Chondrocyte (in vitro differentiated cells): ENCODE results near the gene INAFM1. TPM values are rescaled to one million over a fixed set of nuclear protein-coding genes. Genes with fewer than 3 reads are reported as not detected.

ENCODE experiments used
- DNase-seq: peaks from one replicate; pipeline ENCODE4 v3.0.0; 2021; ENCODE audit warnings: mixed read lengths, low spot score
- H3K27ac Mint-ChIP-seq: one replicate; pipeline ENCODE4 v1.8.0; 2021; ENCODE audit warnings: mild to moderate bottlenecking, moderate library complexity, mixed read lengths; ENCODE audit not compliant: unreplicated experiment
- H3K27me3 Mint-ChIP-seq: 2 replicates; pipeline ENCODE4 v1.8.0; 2021; ENCODE audit warnings: low read depth, mixed read lengths
- H3K36me3 Mint-ChIP-seq: 2 replicates; pipeline ENCODE4 v1.8.0; 2021; ENCODE audit warnings: low read depth, mixed read lengths
- H3K4me1 Mint-ChIP-seq: 2 replicates; pipeline ENCODE4 v1.8.0; 2021; ENCODE audit warnings: low read depth, mild to moderate bottlenecking, mixed read lengths
- H3K4me3 Mint-ChIP-seq: one replicate; pipeline ENCODE4 v1.8.0; 2021; ENCODE audit warnings: mild to moderate bottlenecking, moderate library complexity, mixed read lengths; ENCODE audit not compliant: unreplicated experiment
- H3K9me3 Mint-ChIP-seq: 2 replicates; pipeline ENCODE4 v1.8.0; 2021; ENCODE audit warnings: low read depth, mixed read lengths
- CTCF ChIP-seq: fragments of 200-600 bp; sonication (generic); IDR thresholded peaks from 2 replicates; pipeline ENCODE4 v1.5.0; 2021; ENCODE audit warnings: antibody characterized with exemption, mild to moderate bottlenecking, moderate library complexity
- total RNA-seq: library from RNA; stranded (reverse); gene quantifications from 3 replicates; pipeline ENCODE4 v1.2.1, GENCODE V29; 2021

Gene INAFM1
- total RNA-seq, 1 donor from 2014 or later = 28.8 TPM

DNA sequence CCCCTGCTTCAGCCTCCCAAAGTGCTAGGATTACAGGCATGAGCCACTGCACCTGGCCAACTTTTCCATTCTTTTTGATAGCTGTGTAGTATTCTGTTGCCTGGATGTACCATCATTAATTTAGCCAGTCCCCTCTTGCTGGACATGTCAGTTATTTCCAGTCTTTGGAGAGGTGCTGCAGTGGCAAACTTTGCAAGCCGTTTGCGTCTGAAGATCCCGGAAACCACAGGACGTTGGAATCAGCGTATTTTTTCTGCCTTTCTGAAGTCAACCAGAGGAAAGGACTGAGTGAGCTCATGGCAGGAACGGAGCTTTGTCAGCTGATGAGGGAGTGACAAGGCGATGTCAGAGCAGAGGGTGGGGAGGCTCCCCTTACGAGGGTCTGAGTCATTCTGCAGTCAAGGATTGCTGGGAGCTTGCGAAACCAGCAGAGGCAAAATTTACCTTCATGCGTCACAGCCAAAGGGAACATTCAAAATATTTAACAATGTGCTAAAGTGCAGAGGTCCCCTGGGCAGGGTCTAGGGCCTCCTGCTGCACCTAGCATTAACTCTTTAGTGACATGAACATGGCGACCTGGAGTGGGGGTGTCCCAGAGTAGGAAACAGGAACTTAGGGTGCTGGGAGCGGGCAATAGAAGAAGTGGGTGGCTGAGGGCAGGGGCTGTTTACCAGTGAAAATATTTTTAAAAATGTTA lies 40.6 kb downstream of the INAFM1 start:
- H3K27me3 Mint-ChIP-seq = no peaks in the 10 kb centered on the region
- H3K36me3 Mint-ChIP-seq = peaks cover under 1% of the 10 kb centered on the region
- no peak for DNase-seq
- peaks cover 20% of the 10 kb centered on the region for H3K4me1 Mint-ChIP-seq
- peak overlapping the region; percentile 49 for H3K4me3 Mint-ChIP-seq
- TF ChIP-seq CTCF = no peak
- peak overlapping the region; percentile 92 for H3K27ac Mint-ChIP-seq
- H3K9me3 Mint-ChIP-seq = peaks cover 3% of the 10 kb centered on the region

- Mint-ChIP-seq H3K36me3 (peaks cover 6% of the 10 kb centered on the region), H3K4me1 (peaks cover 11% of the 10 kb centered on the region), H3K27me3 (no peaks in the 10 kb centered on the region), H3K27ac (no peak overlapping the region), H3K4me3 (no peak overlapping the region), H3K9me3 (peaks cover 3% of the 10 kb centered on the region)
- DNase-seq = no peak
- TF ChIP-seq CTCF = no peak
Measured at GRCh38 chr19:47316513-47316912, 41.8 kb downstream of the INAFM1 start.

DNA sequence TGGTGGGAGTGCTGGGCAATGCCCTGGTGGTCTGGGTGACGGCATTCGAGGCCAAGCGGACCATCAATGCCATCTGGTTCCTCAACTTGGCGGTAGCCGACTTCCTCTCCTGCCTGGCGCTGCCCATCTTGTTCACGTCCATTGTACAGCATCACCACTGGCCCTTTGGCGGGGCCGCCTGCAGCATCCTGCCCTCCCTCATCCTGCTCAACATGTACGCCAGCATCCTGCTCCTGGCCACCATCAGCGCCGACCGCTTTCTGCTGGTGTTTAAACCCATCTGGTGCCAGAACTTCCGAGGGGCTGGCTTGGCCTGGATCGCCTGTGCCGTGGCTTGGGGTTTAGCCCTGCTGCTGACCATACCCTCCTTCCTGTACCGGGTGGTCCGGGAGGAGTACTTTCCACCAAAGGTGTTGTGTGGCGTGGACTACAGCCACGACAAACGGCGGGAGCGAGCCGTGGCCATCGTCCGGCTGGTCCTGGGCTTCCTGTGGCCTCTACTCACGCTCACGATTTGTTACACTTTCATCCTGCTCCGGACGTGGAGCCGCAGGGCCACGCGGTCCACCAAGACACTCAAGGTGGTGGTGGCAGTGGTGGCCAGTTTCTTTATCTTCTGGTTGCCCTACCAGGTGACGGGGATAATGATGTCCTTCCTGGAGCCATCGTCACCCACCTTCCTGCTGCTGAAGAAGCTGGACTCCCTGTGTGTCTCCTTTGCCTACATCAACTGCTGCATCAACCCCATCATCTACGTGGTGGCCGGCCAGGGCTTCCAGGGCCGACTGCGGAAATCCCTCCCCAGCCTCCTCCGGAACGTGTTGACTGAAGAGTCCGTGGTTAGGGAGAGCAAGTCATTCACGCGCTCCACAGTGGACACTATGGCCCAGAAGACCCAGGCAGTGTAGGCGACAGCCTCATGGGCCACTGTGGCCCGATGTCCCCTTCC lies 45.5 kb downstream of the INAFM1 start:
- no peak overlapping the region for H3K27ac Mint-ChIP-seq
- no peak for TF ChIP-seq CTCF
- H3K9me3 Mint-ChIP-seq = peaks cover under 1% of the 10 kb centered on the region
- H3K27me3 Mint-ChIP-seq = no peaks in the 10 kb centered on the region
- no peak overlapping the region for H3K4me3 Mint-ChIP-seq
- H3K36me3 Mint-ChIP-seq = peaks cover 8% of the 10 kb centered on the region
- H3K4me1 Mint-ChIP-seq = peaks cover 9% of the 10 kb centered on the region
- DNase-seq = peak; percentile 90

GRCh38 chr19:47321630-47322029 lies 46.9 kb downstream of the INAFM1 start:
- H3K27me3 Mint-ChIP-seq = no peaks in the 10 kb centered on the region

More at GRCh38 chr19:47321630-47322029, 46.9 kb downstream of the INAFM1 start:
- no peaks in the 10 kb centered on the region for H3K4me1 Mint-ChIP-seq
- no peak overlapping the region for H3K27ac Mint-ChIP-seq
- no peak overlapping the region for H3K4me3 Mint-ChIP-seq
- no peak for DNase-seq
- peaks cover 8% of the 10 kb centered on the region for H3K36me3 Mint-ChIP-seq
- no peaks in the 10 kb centered on the region for H3K9me3 Mint-ChIP-seq
- no peak for TF ChIP-seq CTCF
